ENCODE measurements around the gene RLIM. TPM values are rescaled to one million over a fixed set of nuclear protein-coding genes. Genes with fewer than 3 reads are reported as not detected.

RLIM gene
- total RNA-seq, 2 experiments from 2014 or later = 36.6 to 37.5 TPM

- DNase-seq = peak; percentile 69
- Mint-ChIP-seq H3K9me3 (no peaks in the 10 kb centered on the region), H3K27me3 (no peaks in the 10 kb centered on the region), H3K4me3 (peak overlapping the region; percentile 66), H3K27ac (peak overlapping the region; percentile 84), H3K36me3 (no peaks in the 10 kb centered on the region), H3K4me1 (ENCODE audit: low read depth) (peaks cover 28% of the 10 kb centered on the region)
- intact Hi-C loops (cut with micrococcal nuclease) = loop anchor here (1.0 to 2.0 kb wide), 3 partner anchors 15 to 243 kb away; no protein-coding TSS in a partner anchor
- ChIA-PET CTCF (interaction anchor here (1.1 kb wide), 1 partner anchor 192 kb away, joined by 4 read pairs; no protein-coding TSS in a partner anchor), POLR2A (interaction anchor here (1.4 kb wide), 1 partner anchor 84 kb away, joined by 3 read pairs; no protein-coding TSS in a partner anchor)
These were observed 78.8 kb downstream of the RLIM start for GRCh38 chrX:74535408-74536151.

Other genes starting within 250 kb of the RLIM start
- 1 to 10 TPM; 1.2 TPM for gene SLC16A2, start 193.1 kb downstream of the RLIM start, total RNA-seq

All from activated CD4-positive, alpha-beta memory T cell treated with anti-CD3 and anti-CD28 coated beads for 36 hours (primary cell).